Measurements from ENCODE around the gene POLDIP3.
"Not testable (repeated sequence)": the region's sequence is repeated elsewhere in the genome, so short reads cannot be mapped to it uniquely, and the experiment has no call there.

Gene POLDIP3

GRCh38 chr22:42619261-42620063, 4.8 kb upstream of the POLDIP3 start:
- no peak for DNase-seq

DNA sequence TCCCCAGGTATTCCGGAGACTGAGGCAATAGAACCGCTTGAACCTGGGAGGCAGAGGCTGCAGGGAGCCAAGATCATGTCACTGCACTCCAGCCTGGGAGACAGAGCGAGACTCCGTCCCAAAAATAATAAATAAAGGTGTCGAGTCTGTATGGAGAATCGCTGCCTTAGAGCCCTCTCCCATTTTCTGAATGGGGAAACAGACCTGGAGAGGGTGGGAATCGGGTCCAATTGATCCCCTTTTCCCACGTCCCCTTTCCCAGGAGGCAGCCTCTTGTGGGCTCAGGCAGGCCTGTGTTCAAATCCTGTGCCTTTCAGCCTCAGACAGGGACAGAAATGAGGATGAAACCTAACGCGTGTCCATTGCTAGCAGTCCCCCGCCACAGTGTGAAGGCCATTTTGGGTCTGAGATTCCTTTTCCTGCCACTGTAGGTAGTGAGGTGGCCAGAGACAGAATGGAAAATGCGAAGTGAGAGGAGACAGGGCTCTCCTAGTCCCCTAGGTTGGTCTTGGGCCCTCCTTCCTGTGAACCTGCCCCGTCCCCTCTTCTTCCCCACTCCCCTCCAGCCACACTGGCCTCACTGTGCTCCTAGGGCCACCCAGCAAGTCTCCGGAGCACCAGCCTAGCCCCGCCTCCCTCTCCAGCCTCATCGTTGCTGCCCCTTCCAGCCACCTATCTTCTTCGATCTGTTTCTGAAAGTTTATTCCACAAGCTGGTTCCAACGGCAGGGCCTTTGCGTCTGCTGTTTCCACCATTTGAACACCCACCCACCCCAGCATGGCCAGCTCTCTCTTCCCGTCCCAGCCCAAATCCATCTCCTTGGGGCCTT, 2.7 kb upstream of the POLDIP3 start:
- no peak for DNase-seq

- DNase-seq: not testable (repeated sequence)
These were observed 1.1 kb upstream of the POLDIP3 start for GRCh38 chr22:42615860-42616175.

DNA sequence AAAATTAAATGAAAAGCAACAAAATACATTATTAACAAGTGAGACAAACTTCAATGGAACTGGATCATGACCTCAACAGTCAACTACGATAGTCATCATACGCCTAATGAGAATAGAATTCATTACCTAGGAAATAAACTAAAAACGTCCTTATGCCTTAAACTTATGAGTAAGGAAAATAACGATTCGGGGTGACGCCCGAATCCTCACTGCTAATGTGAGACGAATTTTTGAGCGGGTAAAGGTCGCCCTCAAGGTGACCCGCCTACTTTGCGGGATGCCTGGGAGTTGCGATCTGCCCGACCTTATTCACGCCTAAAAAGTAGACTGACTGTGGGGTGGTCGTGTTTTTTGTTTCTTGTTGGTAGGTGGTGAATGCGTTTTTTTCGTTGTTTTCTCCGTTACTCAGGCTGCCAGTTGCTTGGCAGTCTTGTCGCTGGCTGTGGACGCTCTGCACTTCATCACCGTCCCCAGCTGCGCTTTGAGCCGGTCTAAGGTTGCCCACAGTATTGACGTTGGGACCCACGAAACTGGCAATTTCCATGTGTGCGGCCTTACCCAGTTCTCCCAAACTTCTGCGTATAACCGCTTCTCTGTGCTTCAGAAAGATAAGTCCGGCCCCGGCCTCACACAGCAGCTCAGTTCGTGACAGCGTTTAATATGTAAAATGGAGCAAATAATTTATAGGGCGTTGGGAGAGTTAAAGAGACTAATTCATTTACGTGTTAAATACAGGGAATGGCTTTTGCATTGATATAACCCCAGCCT, 593 bp upstream of the POLDIP3 start:
- peak; percentile 95 to 99 (median 98) for DNase-seq

DNA sequence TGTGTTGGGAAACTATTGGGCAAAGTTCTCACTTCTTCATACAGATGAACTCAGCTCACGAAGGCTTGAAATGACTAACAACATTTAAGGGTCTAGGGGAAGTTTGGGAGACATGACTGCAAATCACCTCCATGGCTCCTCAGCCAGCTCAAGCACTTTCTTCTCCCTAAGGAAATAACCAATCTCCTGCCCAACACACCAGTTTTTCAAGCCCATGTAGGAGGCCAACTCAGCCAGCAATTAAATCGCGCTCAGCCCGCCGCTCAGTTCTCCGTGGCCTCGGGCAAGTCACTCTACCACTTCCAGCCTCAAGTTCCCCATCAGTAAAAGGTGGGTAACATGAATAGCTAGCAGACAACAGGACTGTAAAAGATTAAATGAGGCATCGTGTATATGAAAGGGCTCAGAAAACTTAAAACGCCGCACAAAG, 796 bp downstream of the POLDIP3 start:
- peak; percentile 74 to 91 (median 87) for DNase-seq

DNA sequence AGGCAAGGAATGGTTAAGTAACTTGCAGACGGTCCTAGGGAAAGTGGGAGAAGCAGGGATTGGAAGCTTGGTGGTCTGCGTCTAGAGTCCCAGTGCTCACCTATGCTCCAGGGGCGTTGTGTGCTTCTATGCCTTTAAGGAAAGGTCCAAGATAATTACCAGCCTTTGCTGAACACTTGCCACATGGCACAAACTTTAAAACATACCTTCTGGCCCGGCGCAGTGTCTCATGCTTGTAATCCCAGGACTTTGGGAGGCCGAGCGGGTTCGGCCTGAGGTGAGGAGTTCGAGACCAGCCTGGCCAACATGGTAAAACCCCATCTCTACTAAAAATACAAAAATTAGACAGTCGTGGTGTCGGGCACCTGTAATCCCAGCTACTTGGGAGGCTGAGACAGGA, 2.3 kb downstream of the POLDIP3 start:
- no peak for DNase-seq

DNA sequence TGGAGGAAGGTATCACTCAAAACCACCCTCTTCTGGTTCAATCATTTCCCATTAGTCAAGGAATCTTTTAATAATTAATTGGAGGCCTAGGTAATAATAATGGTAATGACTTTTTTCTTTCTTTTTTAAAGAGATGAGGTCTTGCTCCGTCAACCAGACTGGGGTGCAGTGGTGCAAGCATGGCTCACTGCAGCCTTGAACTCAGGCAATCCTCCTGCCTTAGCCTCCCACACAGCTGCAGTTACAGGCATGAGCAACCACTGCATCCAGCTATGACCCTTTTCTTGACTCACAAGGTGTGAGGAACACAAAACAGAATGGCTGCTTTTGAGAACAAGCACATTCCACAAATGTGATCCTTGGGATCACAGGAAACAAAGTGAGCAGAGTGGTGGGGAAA, 3.6 kb downstream of the POLDIP3 start:
- DNase-seq: peak; percentile 28 to 40 (median 37)

GRCh38 chr22:42610186-42610585, 4.5 kb downstream of the POLDIP3 start:
- DNase-seq: no peak

- peak in 1 of 3 donors; percentile 27 for DNase-seq
These were observed 5.8 kb downstream of the POLDIP3 start for GRCh38 chr22:42608823-42609361.

- DNase-seq: no peak
These were observed 6.4 kb downstream of the POLDIP3 start for GRCh38 chr22:42608136-42608822.

DNA sequence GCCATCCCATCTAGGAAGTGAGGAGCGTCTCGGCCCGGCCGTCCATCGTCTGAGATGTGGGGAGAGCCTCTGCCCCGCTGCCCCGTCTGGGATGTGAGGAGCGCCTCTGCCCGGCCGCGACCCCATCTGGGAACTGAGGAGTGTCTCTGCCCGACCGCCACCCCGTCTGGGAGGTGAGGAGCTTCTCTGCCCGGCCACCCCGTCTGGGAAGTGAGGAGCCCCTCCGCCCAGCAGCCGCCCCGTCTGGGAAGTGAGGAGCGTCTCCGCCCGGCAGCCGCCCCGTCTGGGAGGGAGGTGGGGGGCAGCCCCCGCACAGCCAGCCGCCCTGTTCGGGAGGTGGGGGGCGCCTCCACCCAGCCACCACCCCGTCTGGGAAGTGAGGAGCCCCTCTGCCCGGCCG, 7.0 kb downstream of the POLDIP3 start:
- not testable (repeated sequence) for DNase-seq

DNA sequence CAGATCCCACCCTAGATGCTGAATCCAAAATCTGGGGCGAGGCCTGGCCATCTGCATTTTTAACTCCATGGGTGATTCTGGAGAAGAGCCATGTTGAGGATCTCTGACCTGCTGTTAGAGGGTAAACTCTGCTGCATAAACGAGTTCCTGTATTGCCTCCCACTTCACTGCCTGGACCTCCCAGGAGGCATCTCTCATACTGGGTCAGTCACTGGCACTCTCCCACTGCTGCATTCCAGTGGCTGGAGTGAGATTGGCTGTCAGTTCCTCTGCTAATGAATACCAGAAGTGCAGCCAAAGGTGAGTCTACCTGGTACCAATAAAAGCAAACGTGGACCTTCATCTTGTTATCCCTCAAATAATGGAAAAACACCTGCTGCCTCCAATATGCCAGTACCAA, 10.3 kb downstream of the POLDIP3 start:
- no peak for DNase-seq

- no peak for DNase-seq
These were observed 11.3 kb downstream of the POLDIP3 start for GRCh38 chr22:42603427-42603826.

DNA sequence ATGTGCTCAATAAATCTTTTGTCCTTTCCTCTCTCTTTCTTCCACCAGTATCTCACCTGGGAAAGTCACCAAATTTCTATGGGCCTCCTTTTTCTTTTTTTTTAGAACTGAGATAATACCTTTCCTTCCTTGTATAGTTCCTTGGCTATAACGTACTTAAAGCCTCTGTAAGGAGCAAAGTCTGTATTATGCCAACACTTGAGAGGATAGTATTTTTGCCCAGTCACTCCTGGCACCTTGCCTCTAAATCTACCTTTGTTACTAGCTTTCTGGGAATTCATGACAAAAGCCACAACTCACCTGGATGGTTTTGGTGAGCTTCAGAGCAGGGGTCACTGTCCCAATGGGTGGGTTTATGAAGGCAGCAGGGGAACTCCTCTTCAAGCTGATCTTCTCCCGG, 12.2 kb downstream of the POLDIP3 start:
- DNase-seq: no peak

- DNase-seq: no peak
These were observed 12.7 kb downstream of the POLDIP3 start for GRCh38 chr22:42601879-42602465.

GRCh38 chr22:42596863-42597530, 17.7 kb downstream of the POLDIP3 start:
- peak in 1 of 3 donors; percentile 18 for DNase-seq

- DNase-seq: peak in 1 of 3 donors; percentile 6
These were observed 18.3 kb downstream of the POLDIP3 start for GRCh38 chr22:42596336-42596735.

DNA sequence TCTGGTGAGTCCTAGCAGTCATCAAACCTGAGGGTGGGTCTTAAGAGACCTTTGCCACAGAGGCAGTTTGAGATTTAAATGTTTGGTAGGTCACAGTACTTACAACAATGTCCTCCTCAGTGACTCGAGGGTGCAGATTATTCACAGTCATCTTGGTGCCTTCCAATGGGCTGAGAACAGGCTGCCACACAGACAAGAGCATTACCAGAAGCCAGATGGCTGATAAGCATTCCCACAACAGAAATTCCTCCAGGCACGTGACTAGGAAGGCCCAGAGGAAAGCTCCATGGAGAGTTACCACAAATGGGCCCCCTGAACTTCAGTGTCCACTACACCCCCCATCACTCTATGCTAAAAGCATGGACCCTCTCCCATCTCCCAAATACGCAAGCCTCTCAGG, 19.2 kb downstream of the POLDIP3 start:
- no peak for DNase-seq

GRCh38 chr22:42591987-42592386, 22.7 kb downstream of the POLDIP3 start:
- no peak for DNase-seq

DNA sequence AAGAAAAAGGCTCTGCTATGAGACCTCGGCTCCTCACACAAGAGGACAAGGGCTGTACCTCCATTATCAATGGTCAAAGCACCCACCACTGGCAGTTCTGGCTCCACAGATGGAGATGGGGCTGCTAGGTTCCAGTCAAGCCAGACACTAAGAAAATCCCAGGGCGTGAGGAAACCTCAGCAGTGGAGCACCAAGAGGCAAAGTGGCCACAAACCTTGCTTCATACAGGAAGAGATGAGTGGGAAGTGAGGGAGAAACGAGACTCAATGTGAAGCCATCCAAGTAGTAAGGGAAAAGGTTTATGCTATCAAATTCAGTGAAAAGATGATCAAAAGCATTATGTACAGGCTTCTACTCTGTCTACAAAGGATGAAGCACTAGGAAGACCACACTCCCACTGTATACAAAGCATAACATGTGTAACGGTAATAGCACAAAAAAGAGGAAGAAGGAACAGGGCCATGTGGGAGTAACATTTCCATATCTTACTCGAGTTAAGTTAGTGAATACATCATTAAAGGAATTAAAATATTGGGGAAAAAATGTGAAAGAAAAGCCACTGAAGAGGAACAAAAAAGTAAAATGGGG, 27.0 kb downstream of the POLDIP3 start:
- peak; percentile 73 to 81 (median 80) for DNase-seq

DNA sequence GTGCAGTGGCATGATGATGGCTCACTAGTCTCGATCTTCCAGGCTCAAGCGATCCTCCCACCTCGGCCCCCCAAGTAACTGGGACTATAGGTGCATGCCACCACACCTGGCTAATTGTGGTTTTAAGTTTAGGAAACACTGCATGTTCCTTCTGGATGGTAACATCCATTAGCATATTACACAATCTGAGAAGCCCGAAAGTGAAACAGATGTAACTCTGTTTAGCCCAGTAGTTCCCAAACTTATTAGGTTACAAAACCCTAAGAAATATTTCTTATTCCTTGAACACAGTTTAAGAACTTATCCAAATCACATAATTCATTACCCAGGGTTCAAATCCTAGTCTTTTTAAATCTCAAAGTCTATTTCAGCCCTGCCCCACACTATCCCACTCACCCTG, 28.3 kb downstream of the POLDIP3 start:
- DNase-seq: peak; percentile 17 to 60 (median 45)

Measured in suppressor macrophage treated with lipopolysaccharide for 1 hour (primary cell).